Effector CD8-positive, alpha-beta T cell (primary cell): Measurements from ENCODE around the gene TNFSF12.
A peak's percentile ranks its signal among the peaks of the same experiment; 100 is the strongest.
"Not testable (repeated sequence)": the region's sequence is repeated elsewhere in the genome, so short reads cannot be mapped to it uniquely, and the experiment has no call there.

Source experiments
- DNase-seq: peaks from one replicate; lab custom pipeline; 2025; lab: John Stamatoyannopoulos, UW

Gene TNFSF12

GRCh38 chr17:7587420-7588151 lies 38.7 kb downstream of the TNFSF12 start:
- no peak for DNase-seq

GRCh38 chr17:7588553-7589203 lies 39.8 kb downstream of the TNFSF12 start:
- no peak for DNase-seq

GRCh38 chr17:7589204-7589868 lies 40.5 kb downstream of the TNFSF12 start:
- peak; percentile 45 for DNase-seq

- no peak for DNase-seq
Measured at GRCh38 chr17:7589891-7590691, 41.2 kb downstream of the TNFSF12 start, which contains the start of gene SOX15. SOX15 (minus strand) TSS chr17:7590094; CDS start chr17:7589676, 418 bp downstream.

GRCh38 chr17:7590743-7591142 lies 41.9 kb downstream of the TNFSF12 start:
- no peak for DNase-seq

GRCh38 chr17:7591596-7591995 lies 42.7 kb downstream of the TNFSF12 start:
- no peak for DNase-seq

- DNase-seq: no peak
Measured at GRCh38 chr17:7592422-7593021, 43.7 kb downstream of the TNFSF12 start.

GRCh38 chr17:7593296-7593695 lies 44.4 kb downstream of the TNFSF12 start:
- no peak for DNase-seq

- DNase-seq: not testable (repeated sequence)
Measured at GRCh38 chr17:7597561-7597960, 48.7 kb downstream of the TNFSF12 start.

- DNase-seq: no peak
Measured at GRCh38 chr17:7606280-7606679, 57.4 kb downstream of the TNFSF12 start.
